Endothelial cell of umbilical vein (primary cell): Measurements from ENCODE around the gene DOCK4. TPM values are rescaled to one million over a fixed set of nuclear protein-coding genes. Genes with fewer than 3 reads are reported as not detected.

ENCODE experiments used
- BruUV-seq: library from RNA; stranded (reverse); fragments of 400-500 nt; replicated peaks from 2 replicates; lab custom pipeline; 2021; lab: Mats Ljungman, UMichigan
- CTCF ChIA-PET: fragments of 300-600, 350-600 bp; sonication (Branson Sonifier 250); formaldehyde crosslinking; loops from one replicate; lab custom pipeline; 2021; ENCODE audit warnings: antibody characterized with exemption, inconsistent platforms; lab: Charles Lee
- POLR2A ChIA-PET: fragments of 300-600, 350-600 bp; sonication (Branson Sonifier 250); formaldehyde crosslinking; loops from one replicate; lab custom pipeline; 2021; ENCODE audit warnings: antibody characterized with exemption, inconsistent platforms; lab: Charles Lee
- DNase-seq: peaks from one replicate; pipeline ENCODE4 v3.0.0-alpha.2; 2011; ENCODE audit warnings: low read depth, low spot score
- FAIRE-seq: peaks from 2 replicates; lab custom pipeline; 2011; peaks lifted over from hg19 to GRCh38; lab: Jason Lieb, UNC
- H2AFZ ChIP-seq: 2 replicates; pipeline ENCODE4 v1.6.0; 2012; ENCODE audit warnings: low read depth, low read length, control low read depth, inconsistent platforms
- H3K27ac ChIP-seq: 2 replicates; pipeline ENCODE4 v1.5.1; 2011; ENCODE audit warnings: low read depth, mild to moderate bottlenecking, control low read depth, low read length, moderate library complexity; ENCODE audit not compliant: insufficient read depth
- H3K27me3 ChIP-seq, 2 experiments: 2 replicates each; pipeline versions ENCODE4 v1.6.0 to v1.6.1; 2011; ENCODE audit warnings: low read length in 2 of 2, mixed read lengths in 1 of 2; ENCODE audit not compliant: control insufficient read depth in 2 of 2, insufficient read depth in 2 of 2
- H3K36me3 ChIP-seq, 2 experiments: 2 replicates in 1 of 2; 3 replicates in 1 of 2; pipeline ENCODE4 v1.5.1; 2011; ENCODE audit warnings: low read length in 2 of 2, mild to moderate bottlenecking in 1 of 2, moderate library complexity in 1 of 2; ENCODE audit not compliant: control insufficient read depth in 2 of 2, insufficient read depth in 2 of 2; ENCODE audit errors: extremely low read depth in 1 of 2
- H3K4me1 ChIP-seq: 3 replicates; pipeline ENCODE4 v1.5.1; 2011; ENCODE audit warnings: mild to moderate bottlenecking, low read length; ENCODE audit not compliant: control insufficient read depth, insufficient read depth; ENCODE audit errors: extremely low read depth
- H3K4me2 ChIP-seq: 2 replicates; pipeline ENCODE4 v1.6.1; 2011; ENCODE audit warnings: low read length, control low read depth, mixed read lengths; ENCODE audit not compliant: insufficient read depth
- H3K4me3 ChIP-seq, 3 experiments: fragments of 200-600 bp in 1 of 3; sonication (generic), shearing (Covaris generic) in 1 of 3; replicated peaks in 1 of 3; 2 replicates each; pipeline ENCODE4 v1.5.1; 2011 to 2016; ENCODE audit warnings: control low read depth in 3 of 3, low read length in 3 of 3, mild to moderate bottlenecking in 2 of 3, inconsistent platforms in 1 of 3, low read depth in 1 of 3, moderate library complexity in 1 of 3; ENCODE audit not compliant: insufficient read depth in 1 of 3
- H3K79me2 ChIP-seq: 2 replicates; pipeline ENCODE4 v1.6.0; 2012; ENCODE audit warnings: low read length, inconsistent platforms; ENCODE audit not compliant: control insufficient read depth, insufficient read depth
- H3K9ac ChIP-seq: replicated peaks from 2 replicates; pipeline ENCODE3; 2011; ENCODE audit warnings: low read length, control low read depth; ENCODE audit not compliant: insufficient read depth; ENCODE audit errors: extremely low read depth
- H3K9me1 ChIP-seq: replicated peaks from 3 replicates; pipeline ENCODE4 v1.6.0; 2011; ENCODE audit warnings: mild to moderate bottlenecking, low read length; ENCODE audit not compliant: control insufficient read depth, insufficient read depth; ENCODE audit errors: extremely low read depth
- H3K9me3 ChIP-seq: replicated peaks from 2 replicates; pipeline ENCODE4 v1.5.1; 2012; ENCODE audit warnings: low read length, inconsistent platforms; ENCODE audit not compliant: control insufficient read depth, insufficient read depth
- H4K20me1 ChIP-seq: replicated peaks from 2 replicates; pipeline ENCODE3; 2011; ENCODE audit warnings: mild to moderate bottlenecking, low read length; ENCODE audit not compliant: control insufficient read depth, insufficient read depth; ENCODE audit errors: extremely low read depth
- CTCF ChIP-seq, 2 donors: IDR thresholded peaks; 1 replicate in 1 of 2; 2 replicates in 1 of 2; pipeline ENCODE4 v1.5.1; 2011; ENCODE audit warnings: low read length in 2 of 2, mild to moderate bottlenecking in 2 of 2, moderate library complexity in 2 of 2, control low read depth in 1 of 2, inconsistent platforms in 1 of 2, low read depth in 1 of 2; ENCODE audit not compliant: insufficient read depth in 1 of 2; ENCODE audit errors: extremely low read depth in 1 of 2
- EZH2 ChIP-seq: IDR thresholded peaks from 2 replicates; pipeline ENCODE4 v1.6.1; 2012; ENCODE audit warnings: borderline replicate concordance, low read depth, mild to moderate bottlenecking, moderate library complexity, low read length, inconsistent platforms; ENCODE audit not compliant: severe bottlenecking
- FOS ChIP-seq: IDR thresholded peaks from 2 replicates; pipeline ENCODE4 v1.6.1; 2011; ENCODE audit warnings: mild to moderate bottlenecking, low read length, moderate library complexity, borderline replicate concordance; ENCODE audit not compliant: insufficient read depth
- GATA2 ChIP-seq: IDR thresholded peaks from 2 replicates; pipeline ENCODE4 v1.7.0; 2011; ENCODE audit warnings: low read depth, mild to moderate bottlenecking, moderate library complexity, mixed read lengths, low read length; ENCODE audit not compliant: insufficient read length, insufficient read depth
- JUN ChIP-seq: IDR thresholded peaks from 2 replicates; pipeline ENCODE4 v1.6.1; 2011; ENCODE audit warnings: borderline replicate concordance, low read depth; ENCODE audit not compliant: insufficient read length, insufficient read depth
- MAX ChIP-seq: IDR thresholded peaks from 2 replicates; pipeline ENCODE4 v1.6.1; 2011; ENCODE audit not compliant: insufficient read depth, insufficient read length
- MYC ChIP-seq: IDR thresholded peaks from one replicate; pipeline ENCODE4 v1.6.1; 2011; ENCODE audit warnings: mild to moderate bottlenecking, low read depth, low read length
- POLR2A ChIP-seq: IDR thresholded peaks from 2 replicates; pipeline ENCODE4 v1.6.1; 2012; ENCODE audit warnings: low read depth, mild to moderate bottlenecking, control low read depth, low read length
- POLR2AphosphoS5 ChIP-seq: IDR thresholded peaks from 2 replicates; pipeline ENCODE4 v1.6.1; 2012; ENCODE audit warnings: low read depth, mild to moderate bottlenecking, control low read depth, low read length, moderate library complexity; ENCODE audit not compliant: insufficient read depth
- dilution Hi-C: fragments of 300-500 bp; cut with MboI; formaldehyde crosslinking; loops from one replicate; pipeline ENCODE4 v1.15.0; 2019; ENCODE audit warnings: low sequenced_read_pairs; ENCODE audit not compliant: extremely low pct_ligation_motif_present
- intact Hi-C: fragments of 100-400 bp; cut with micrococcal nuclease; formaldehyde crosslinking; loops from one replicate; pipeline ENCODE4 v1.10.0; 2022
- polyA plus RNA-seq, 4 experiments: library from polyadenylated mRNA; depleted of rRNA in 3 of 4; stranded (reverse) in 3 of 4; unstranded in 1 of 4; fragments of >200 nt; gene quantifications; 2 replicates each; pipeline versions ENCODE4 v1.2.1 to v1.2.3, GENCODE V29; 2011 to 2012; ENCODE audit warnings: missing spikeins in 1 of 4
- total RNA-seq: library from RNA; stranded (reverse); gene quantifications from 2 replicates; pipeline ENCODE4 v1.2.3, GENCODE V29; 2021

Gene DOCK4
- total and polyA plus RNA-seq, 2 donors (not counting 3 experiments of a cell fraction or from before 2014, with no cell fraction given) = 47.4 to 164 TPM

GRCh38 chr7:111883241-111883640, 323.0 kb downstream of the DOCK4 start:
- ChIA-PET POLR2A (no interaction called here), CTCF (interaction anchor here (1.3 to 1.7 kb wide), 3 partner anchors 9 to 28 kb away, joined by 5 to 7 read pairs (median 5); no protein-coding TSS in a partner anchor)
- DNase-seq = no peak
- TF ChIP-seq MYC (no peak), CTCF (IDR thresholded peaks at IDR 0.05; ENCODE audit: extremely low read depth in 1 of 2, insufficient read depth in 1 of 2, low read depth in 1 of 2, low read length in 2 of 2) (no peak), JUN (no peak), POLR2AphosphoS5 (no peak), MAX (no peak), POLR2A (no peak), EZH2 (no peak), GATA2 (no peak), FOS (no peak)
- no TSS peak for BruUV-seq
- dilution Hi-C loops (no loop called here), intact Hi-C loops (no loop called here)
- Histone ChIP-seq H3K36me3 (peaks cover 6 to 15% of the 10 kb centered on the region in 2 experiments), H3K9ac (no peak overlapping the region), H3K9me3 (no peaks in the 10 kb centered on the region), H3K4me3 (no peak overlapping the region), H3K4me1 (peaks cover 13% of the 10 kb centered on the region), H4K20me1 (no peaks in the 10 kb centered on the region), H3K4me2 (no peak overlapping the region), H3K79me2 (no peaks in the 10 kb centered on the region), H3K27me3 (no peaks in the 10 kb centered on the region), H3K27ac (no peak overlapping the region), H2AFZ (no peak overlapping the region), H3K9me1 (no peaks in the 10 kb centered on the region)
- FAIRE-seq = no peak
